HepG2 (cell line): Measurements from ENCODE around the gene ICAM3. TPM values are rescaled to one million over a fixed set of nuclear protein-coding genes. Genes with fewer than 3 reads are reported as not detected.
A peak's percentile ranks its signal among the peaks of the same experiment; 100 is the strongest.

Experiments
- CENPX ChIP-seq: sonication (generic); formaldehyde crosslinking; IDR thresholded peaks from 2 replicates; pipeline ENCODE4 v1.9.0; 2021; ENCODE audit warnings: mild to moderate bottlenecking, missing genetic modification reagents, moderate library complexity
- CREM ChIP-seq, 2 experiments: sonication (generic) in 1 of 2; formaldehyde crosslinking in 1 of 2; IDR thresholded peaks; 2 replicates each; pipeline versions ENCODE4 v1.4.0 to v1.6.1; 2016 to 2020; ENCODE audit warnings: antibody characterized with exemption in 1 of 2, mild to moderate bottlenecking in 1 of 2, missing genetic modification reagents in 1 of 2
- FOXO1 ChIP-seq: sonication (generic); formaldehyde crosslinking; IDR thresholded peaks from 2 replicates; pipeline ENCODE4 v1.4.0; 2020; ENCODE audit warnings: missing genetic modification reagents
- HOXD1 ChIP-seq: sonication (generic); formaldehyde crosslinking; IDR thresholded peaks from 2 replicates; pipeline ENCODE4 v1.5.0; 2020; ENCODE audit warnings: missing genetic modification reagents
- MXD4 ChIP-seq: IDR thresholded peaks from 2 replicates; pipeline ENCODE4 v1.6.1; 2016; ENCODE audit warnings: mild to moderate bottlenecking, missing biosample characterization, missing genetic modification reagents
- POLR2A ChIP-seq, 2 experiments: IDR thresholded peaks; 2 replicates each; pipeline ENCODE4 v1.6.1; 2011; ENCODE audit warnings: low read depth in 2 of 2, low read length in 2 of 2, mild to moderate bottlenecking in 1 of 2, moderate library complexity in 1 of 2; ENCODE audit not compliant: insufficient read depth in 1 of 2
- POLR2G ChIP-seq: fragments of 200-400 bp; formaldehyde crosslinking; IDR thresholded peaks from 2 replicates; pipeline ENCODE4 v1.6.1; 2018; ENCODE audit warnings: mild to moderate bottlenecking, low read depth, low read length, moderate library complexity
- RBFOX2 ChIP-seq: fragments of 200-400 bp; formaldehyde crosslinking; IDR thresholded peaks from 2 replicates; pipeline ENCODE4 v1.6.1; 2017; ENCODE audit warnings: low read depth, mild to moderate bottlenecking, low read length
- SP4 ChIP-seq: sonication (generic); formaldehyde crosslinking; IDR thresholded peaks from 2 replicates; pipeline ENCODE4 v1.8.1; 2023; ENCODE audit warnings: mild to moderate bottlenecking, missing genetic modification reagents
- TOPORS ChIP-seq: sonication (generic); formaldehyde crosslinking; IDR thresholded peaks from 2 replicates; pipeline ENCODE4 v1.8.0; 2023; ENCODE audit warnings: mild to moderate bottlenecking, missing genetic modification reagents
- ZIK1 ChIP-seq: sonication (generic); formaldehyde crosslinking; IDR thresholded peaks from 2 replicates; pipeline ENCODE4 v1.5.0; 2020; ENCODE audit warnings: mild to moderate bottlenecking, low read depth, missing genetic modification reagents, borderline replicate concordance
- ZNF274 ChIP-seq: sonication (generic); formaldehyde crosslinking; IDR thresholded peaks from 2 replicates; pipeline ENCODE4 v1.5.1; 2020; ENCODE audit warnings: mild to moderate bottlenecking, missing genetic modification reagents
- ZNF337 ChIP-seq: sonication (generic); formaldehyde crosslinking; IDR thresholded peaks from 2 replicates; pipeline ENCODE4 v1.5.1; 2020; ENCODE audit warnings: missing genetic modification reagents, low read depth, mild to moderate bottlenecking, borderline replicate concordance
- ZNF510 ChIP-seq: sonication (generic); formaldehyde crosslinking; IDR thresholded peaks from 2 replicates; pipeline ENCODE4 v1.4.0; 2020; ENCODE audit warnings: low read depth, mild to moderate bottlenecking, missing genetic modification reagents
- ZNF709 ChIP-seq: sonication (generic); formaldehyde crosslinking; IDR thresholded peaks from 2 replicates; pipeline ENCODE4 v1.5.0; 2020; ENCODE audit warnings: mild to moderate bottlenecking, missing genetic modification reagents
- ZNF749 ChIP-seq: sonication (generic); formaldehyde crosslinking; IDR thresholded peaks from 2 replicates; pipeline ENCODE4 v1.8.0; 2022; ENCODE audit warnings: mild to moderate bottlenecking, missing genetic modification reagents, moderate library complexity, borderline replicate concordance
- ZNF841 ChIP-seq: sonication (generic); formaldehyde crosslinking; IDR thresholded peaks from 2 replicates; pipeline ENCODE4 v1.8.1; 2023; ENCODE audit warnings: missing genetic modification reagents, borderline replicate concordance
- ZNF850 ChIP-seq: sonication (generic); formaldehyde crosslinking; conservative IDR thresholded peaks from 2 replicates; pipeline ENCODE4 v1.9.0; 2021; ENCODE audit warnings: mild to moderate bottlenecking, missing genetic modification reagents
- ZNF891 ChIP-seq: sonication (generic); formaldehyde crosslinking; IDR thresholded peaks from 2 replicates; pipeline ENCODE4 v1.5.0; 2020; ENCODE audit warnings: mild to moderate bottlenecking, missing genetic modification reagents
- polyA plus RNA-seq, 8 experiments: library from polyadenylated mRNA; depleted of rRNA in 3 of 8; stranded (reverse) in 7 of 8; unstranded in 1 of 8; fragments of >200 nt; fragmentation: Illumina TruSeq in 4 of 8; extraction: Trizol in 4 of 8; gene quantifications; 2 replicates each; pipeline versions ENCODE4 v1.2.1 to v1.2.3, GENCODE V29; 2011 to 2016; ENCODE audit warnings: low read depth in 4 of 8, missing spikeins in 1 of 8, mixed read lengths in 1 of 8; ENCODE audit not compliant: insufficient read depth in 1 of 8
- total RNA-seq, 5 experiments: library from RNA; depleted of rRNA; stranded (reverse); fragments of >200 nt; fragmentation: Illumina TruSeq; extraction: Trizol; gene quantifications; 2 replicates each; pipeline ENCODE4 v1.2.3, GENCODE V29; 2016; ENCODE audit warnings: low read depth in 1 of 5
- TF ChIP-seq, protein P1 (sequence below): sonication (generic); formaldehyde crosslinking; IDR thresholded peaks from 2 replicates; pipeline ENCODE4 v1.5.1; 2020; ENCODE audit warnings: missing genetic modification reagents, mild to moderate bottlenecking, borderline replicate concordance
- TF ChIP-seq, protein P2 (sequence below): IDR thresholded peaks from 2 replicates; pipeline ENCODE4 v1.6.1; 2016; ENCODE audit warnings: missing compliant biosample characterization, missing genetic modification reagents, borderline replicate concordance
- TF ChIP-seq, protein P3 (sequence below): sonication (generic); formaldehyde crosslinking; IDR thresholded peaks from 2 replicates; pipeline ENCODE4 v1.5.0; 2020; ENCODE audit warnings: missing genetic modification reagents
- TF ChIP-seq, protein P4 (sequence below): sonication (generic); formaldehyde crosslinking; IDR thresholded peaks from 2 replicates; pipeline ENCODE4 v1.8.1; 2023; ENCODE audit warnings: mild to moderate bottlenecking, missing genetic modification reagents
- TF ChIP-seq, protein P5 (sequence below): sonication (generic); formaldehyde crosslinking; IDR thresholded peaks from 2 replicates; pipeline ENCODE4 v1.4.0; 2020; ENCODE audit warnings: missing genetic modification reagents, borderline replicate concordance

The ICAM3 gene
- total and polyA plus RNA-seq, 2 of the 13 experiments (the other 11 are each of a cell fraction or from before 2014, with no cell fraction given) = 14.1 to 21.0 TPM

DNA sequence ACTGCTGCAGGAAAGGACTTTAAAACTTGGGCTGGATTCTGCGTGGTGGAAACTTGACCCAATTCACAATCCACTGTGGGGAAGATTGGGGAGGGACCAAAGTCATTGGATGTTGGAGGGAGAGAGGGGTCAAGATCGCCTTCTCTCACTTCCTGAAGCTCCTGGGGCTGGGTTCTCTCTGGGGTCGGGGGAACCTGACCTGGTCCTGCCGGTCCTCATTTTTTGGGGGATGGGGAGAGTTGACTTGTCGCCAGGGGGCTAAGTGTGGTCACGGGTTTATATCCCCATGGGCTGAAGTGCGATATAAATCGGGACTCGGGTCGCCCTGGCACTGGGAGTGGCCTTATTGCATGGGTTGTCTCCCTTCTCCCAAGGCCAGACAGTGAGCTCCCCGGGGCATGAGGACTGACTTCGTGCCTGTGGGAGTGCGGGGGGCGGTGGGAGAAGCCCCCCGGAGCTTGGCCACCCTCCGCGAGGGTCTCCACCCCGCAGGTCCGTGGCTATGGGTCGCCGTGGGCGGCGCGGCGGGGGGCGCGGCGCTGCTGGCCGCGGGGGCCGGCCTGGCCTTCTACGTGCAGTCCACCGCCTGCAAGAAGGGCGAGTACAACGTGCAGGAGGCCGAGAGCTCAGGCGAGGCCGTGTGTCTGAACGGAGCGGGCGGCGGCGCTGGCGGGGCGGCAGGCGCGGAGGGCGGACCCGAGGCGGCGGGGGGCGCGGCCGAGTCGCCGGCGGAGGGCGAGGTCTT, 43.4 kb downstream of the ICAM3 start (continued):
- TF ChIP-seq CENPX (CRISPR knock-in tag) (no peak), MXD4 (CRISPR knock-in tag) (peak; percentile 42; the same call in 1 of the 2 replicates), POLR2G (no peak), ZNF274 (peak; percentile 59; the same call in 1 of the 2 replicates), CREM (IDR thresholded peaks at IDR 0.05) (no peak), CREM (CRISPR knock-in tag; IDR thresholded peaks at IDR 0.05) (no peak), HOXD1 (no peak), ZNF709 (CRISPR knock-in tag) (no peak), ZNF891 (CRISPR knock-in tag) (no peak), ZNF749 (0 out of 2 replicates have a peak, but pooled peaks have one; percentile 76), ZNF850 (CRISPR knock-in tag) (no peak), SP4 (CRISPR knock-in tag) (peak; percentile 46), ZIK1 (CRISPR knock-in tag) (peak; percentile 56; the same call in 1 of the 2 replicates), POLR2A (IDR thresholded peaks at IDR 0.05; ENCODE audit: insufficient read depth in 1 of 2, low read depth in 2 of 2, low read length in 2 of 2) (no peak), RBFOX2 (no peak), TOPORS (no peak), FOXO1 (CRISPR knock-in tag) (no peak), ZNF841 (CRISPR knock-in tag) (peak; percentile 85; the same call in 1 of the 2 replicates), ZNF510 (CRISPR knock-in tag) (no peak), ZNF337 (CRISPR knock-in tag) (no peak)
- TF ChIP-seq, protein P1, sequence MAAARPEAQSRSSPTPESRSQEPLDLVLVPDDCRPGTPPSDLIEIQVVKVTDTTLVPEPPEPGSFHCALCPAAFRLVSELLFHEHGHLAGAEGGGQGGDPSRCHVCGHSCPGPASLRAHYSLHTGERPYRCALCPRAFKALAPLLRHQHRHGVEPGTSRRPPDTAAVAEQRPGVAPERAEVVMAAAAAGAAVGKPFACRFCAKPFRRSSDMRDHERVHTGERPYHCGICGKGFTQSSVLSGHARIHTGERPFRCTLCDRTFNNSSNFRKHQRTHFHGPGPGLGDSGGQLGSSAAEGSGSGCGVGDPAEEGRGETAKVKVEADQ (CRISPR knock-in tag) = 0 out of 2 replicates have a peak, but pooled peaks have one; percentile 50
- TF ChIP-seq, protein P2, sequence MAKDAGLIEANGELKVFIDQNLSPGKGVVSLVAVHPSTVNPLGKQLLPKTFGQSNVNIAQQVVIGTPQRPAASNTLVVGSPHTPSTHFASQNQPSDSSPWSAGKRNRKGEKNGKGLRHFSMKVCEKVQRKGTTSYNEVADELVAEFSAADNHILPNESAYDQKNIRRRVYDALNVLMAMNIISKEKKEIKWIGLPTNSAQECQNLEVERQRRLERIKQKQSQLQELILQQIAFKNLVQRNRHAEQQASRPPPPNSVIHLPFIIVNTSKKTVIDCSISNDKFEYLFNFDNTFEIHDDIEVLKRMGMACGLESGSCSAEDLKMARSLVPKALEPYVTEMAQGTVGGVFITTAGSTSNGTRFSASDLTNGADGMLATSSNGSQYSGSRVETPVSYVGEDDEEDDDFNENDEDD = peak; percentile 69; the same call in 1 of the 2 replicates
- TF ChIP-seq, protein P3, sequence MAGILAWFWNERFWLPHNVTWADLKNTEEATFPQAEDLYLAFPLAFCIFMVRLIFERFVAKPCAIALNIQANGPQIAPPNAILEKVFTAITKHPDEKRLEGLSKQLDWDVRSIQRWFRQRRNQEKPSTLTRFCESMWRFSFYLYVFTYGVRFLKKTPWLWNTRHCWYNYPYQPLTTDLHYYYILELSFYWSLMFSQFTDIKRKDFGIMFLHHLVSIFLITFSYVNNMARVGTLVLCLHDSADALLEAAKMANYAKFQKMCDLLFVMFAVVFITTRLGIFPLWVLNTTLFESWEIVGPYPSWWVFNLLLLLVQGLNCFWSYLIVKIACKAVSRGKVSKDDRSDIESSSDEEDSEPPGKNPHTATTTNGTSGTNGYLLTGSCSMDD (CRISPR knock-in tag) = no peak
- TF ChIP-seq, protein P4, sequence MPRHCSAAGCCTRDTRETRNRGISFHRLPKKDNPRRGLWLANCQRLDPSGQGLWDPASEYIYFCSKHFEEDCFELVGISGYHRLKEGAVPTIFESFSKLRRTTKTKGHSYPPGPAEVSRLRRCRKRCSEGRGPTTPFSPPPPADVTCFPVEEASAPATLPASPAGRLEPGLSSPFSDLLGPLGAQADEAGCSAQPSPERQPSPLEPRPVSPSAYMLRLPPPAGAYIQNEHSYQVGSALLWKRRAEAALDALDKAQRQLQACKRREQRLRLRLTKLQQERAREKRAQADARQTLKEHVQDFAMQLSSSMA = no peak
- TF ChIP-seq, protein P5, sequence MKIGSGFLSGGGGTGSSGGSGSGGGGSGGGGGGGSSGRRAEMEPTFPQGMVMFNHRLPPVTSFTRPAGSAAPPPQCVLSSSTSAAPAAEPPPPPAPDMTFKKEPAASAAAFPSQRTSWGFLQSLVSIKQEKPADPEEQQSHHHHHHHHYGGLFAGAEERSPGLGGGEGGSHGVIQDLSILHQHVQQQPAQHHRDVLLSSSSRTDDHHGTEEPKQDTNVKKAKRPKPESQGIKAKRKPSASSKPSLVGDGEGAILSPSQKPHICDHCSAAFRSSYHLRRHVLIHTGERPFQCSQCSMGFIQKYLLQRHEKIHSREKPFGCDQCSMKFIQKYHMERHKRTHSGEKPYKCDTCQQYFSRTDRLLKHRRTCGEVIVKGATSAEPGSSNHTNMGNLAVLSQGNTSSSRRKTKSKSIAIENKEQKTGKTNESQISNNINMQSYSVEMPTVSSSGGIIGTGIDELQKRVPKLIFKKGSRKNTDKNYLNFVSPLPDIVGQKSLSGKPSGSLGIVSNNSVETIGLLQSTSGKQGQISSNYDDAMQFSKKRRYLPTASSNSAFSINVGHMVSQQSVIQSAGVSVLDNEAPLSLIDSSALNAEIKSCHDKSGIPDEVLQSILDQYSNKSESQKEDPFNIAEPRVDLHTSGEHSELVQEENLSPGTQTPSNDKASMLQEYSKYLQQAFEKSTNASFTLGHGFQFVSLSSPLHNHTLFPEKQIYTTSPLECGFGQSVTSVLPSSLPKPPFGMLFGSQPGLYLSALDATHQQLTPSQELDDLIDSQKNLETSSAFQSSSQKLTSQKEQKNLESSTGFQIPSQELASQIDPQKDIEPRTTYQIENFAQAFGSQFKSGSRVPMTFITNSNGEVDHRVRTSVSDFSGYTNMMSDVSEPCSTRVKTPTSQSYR = peak; percentile 26; the same call in 1 of the 2 replicates
